Astrocyte (in vitro differentiated cells and primary cell): ENCODE measurements around the gene RAD21L1. TPM values are rescaled to one million over a fixed set of nuclear protein-coding genes. Genes with fewer than 3 reads are reported as not detected.

Experiments used
- DNase-seq: peaks from one replicate; pipeline ENCODE4 v3.0.0-alpha.2; 2010; ENCODE audit warnings: low read depth
- FAIRE-seq: peaks from 2 replicates; lab custom pipeline; 2011; peaks lifted over from hg19 to GRCh38; lab: Jason Lieb, UNC
- H2AFZ ChIP-seq: 2 replicates; pipeline ENCODE4 v1.6.0; 2012; ENCODE audit warnings: low read depth, low read length, inconsistent platforms
- H3K27ac ChIP-seq: 2 replicates; pipeline ENCODE4 v1.5.1; 2011; ENCODE audit warnings: low read depth, low read length, inconsistent platforms
- H3K27me3 ChIP-seq: 2 replicates; pipeline ENCODE4 v1.6.0; 2011; ENCODE audit warnings: low read length, inconsistent platforms; ENCODE audit not compliant: insufficient read depth
- H3K36me3 ChIP-seq: 2 replicates; pipeline ENCODE4 v1.5.1; 2011; ENCODE audit warnings: low read length, inconsistent platforms; ENCODE audit not compliant: insufficient read depth
- H3K4me1 ChIP-seq: 2 replicates; pipeline ENCODE4 v1.5.1; 2011; ENCODE audit warnings: low read length, inconsistent platforms; ENCODE audit not compliant: insufficient read depth
- H3K4me2 ChIP-seq: 2 replicates; pipeline ENCODE4 v1.6.0; 2012; ENCODE audit warnings: low read length, inconsistent platforms
- H3K4me3 ChIP-seq: 2 replicates; pipeline ENCODE4 v1.5.1; 2011; ENCODE audit warnings: low read depth, mild to moderate bottlenecking, low read length, inconsistent platforms; ENCODE audit not compliant: insufficient read depth
- H3K79me2 ChIP-seq: 2 replicates; pipeline ENCODE4 v1.6.0; 2012; ENCODE audit warnings: mild to moderate bottlenecking, low read length, inconsistent platforms; ENCODE audit not compliant: insufficient read depth
- H3K9ac ChIP-seq: 2 replicates; pipeline ENCODE4 v1.6.0; 2012; ENCODE audit warnings: mild to moderate bottlenecking, low read length, inconsistent platforms
- H3K9me3 ChIP-seq: 2 replicates; pipeline ENCODE4 v1.5.1; 2012; ENCODE audit warnings: low read depth, mild to moderate bottlenecking, low read length, inconsistent platforms; ENCODE audit not compliant: insufficient read depth
- H4K20me1 ChIP-seq: 2 replicates; pipeline ENCODE4 v1.6.0; 2012; ENCODE audit warnings: low read length, inconsistent platforms; ENCODE audit not compliant: insufficient read depth
- H3K27ac Mint-ChIP-seq: one replicate; pipeline ENCODE4 v1.8.0; 2021; ENCODE audit warnings: mild to moderate bottlenecking, mixed read lengths; ENCODE audit not compliant: unreplicated experiment
- H3K27me3 Mint-ChIP-seq: one replicate; pipeline ENCODE4 v1.8.0; 2021; ENCODE audit warnings: low read depth, mixed read lengths; ENCODE audit not compliant: unreplicated experiment
- H3K36me3 Mint-ChIP-seq: one replicate; pipeline ENCODE4 v1.8.0; 2021; ENCODE audit warnings: low read depth, mixed read lengths; ENCODE audit not compliant: unreplicated experiment
- H3K4me1 Mint-ChIP-seq: one replicate; pipeline ENCODE4 v1.8.0; 2021; ENCODE audit warnings: low read depth, mixed read lengths; ENCODE audit not compliant: unreplicated experiment
- H3K4me3 Mint-ChIP-seq: one replicate; pipeline ENCODE4 v1.8.0; 2021; ENCODE audit warnings: mild to moderate bottlenecking, moderate library complexity, mixed read lengths; ENCODE audit not compliant: unreplicated experiment
- H3K9me3 Mint-ChIP-seq: one replicate; pipeline ENCODE4 v1.8.0; 2021; ENCODE audit warnings: mild to moderate bottlenecking, mixed read lengths; ENCODE audit not compliant: unreplicated experiment
- CTCF ChIP-seq: IDR thresholded peaks from 2 replicates; pipeline ENCODE4 v1.5.1; 2011; ENCODE audit warnings: low read depth, mild to moderate bottlenecking, inconsistent platforms, low read length, moderate library complexity; ENCODE audit not compliant: insufficient read depth
- EZH2 ChIP-seq: IDR thresholded peaks from 2 replicates; pipeline ENCODE4 v1.6.1; 2012; ENCODE audit warnings: mild to moderate bottlenecking, low read length, inconsistent platforms; ENCODE audit not compliant: insufficient read depth
- total RNA-seq: library from RNA; stranded (reverse); gene quantifications from 2 replicates; pipeline ENCODE4 v1.2.1, GENCODE V29; 2021

Gene RAD21L1
- total RNA-seq, 1 donor from 2014 or later: not detected

GRCh38 chr20:1267809-1268374, 42.0 kb downstream of the RAD21L1 start:
- H3K27me3 Mint-ChIP-seq: no peaks in the 10 kb centered on the region
- no peaks in the 10 kb centered on the region for H3K27me3 ChIP-seq
- peaks cover 15% of the 10 kb centered on the region for H4K20me1 ChIP-seq
- H3K4me3 Mint-ChIP-seq: peak overlapping the region; percentile 82
- H3K4me3 ChIP-seq: no peak overlapping the region
- FAIRE-seq (no peak), DNase-seq (no peak)
- no peaks in the 10 kb centered on the region for H3K9me3 ChIP-seq
- no peak for TF ChIP-seq EZH2
- TF ChIP-seq CTCF: no peak
- H3K9ac ChIP-seq: no peak overlapping the region
- H3K79me2 ChIP-seq: no peaks in the 10 kb centered on the region
- H3K4me1 ChIP-seq: peaks cover 10% of the 10 kb centered on the region
- H3K4me1 Mint-ChIP-seq: peaks cover 7% of the 10 kb centered on the region
- H3K36me3 ChIP-seq: peaks cover 3% of the 10 kb centered on the region
- no peak overlapping the region for H2AFZ ChIP-seq
- no peak overlapping the region for H3K27ac ChIP-seq
- H3K36me3 Mint-ChIP-seq: no peaks in the 10 kb centered on the region
- no peak overlapping the region for H3K27ac Mint-ChIP-seq
- H3K9me3 Mint-ChIP-seq: no peaks in the 10 kb centered on the region
- H3K4me2 ChIP-seq: no peak overlapping the region

- no peak for DNase-seq
- peaks cover 15% of the 10 kb centered on the region for H4K20me1 ChIP-seq
- H3K36me3 ChIP-seq: peaks cover 3% of the 10 kb centered on the region
- H3K4me1 ChIP-seq: peaks cover 10% of the 10 kb centered on the region
- H3K27ac ChIP-seq: no peak overlapping the region
- H3K4me2 ChIP-seq: no peak overlapping the region
- Mint-ChIP-seq H3K36me3 (no peaks in the 10 kb centered on the region), H3K4me1 (peaks cover 7% of the 10 kb centered on the region), H3K27me3 (peaks cover 5% of the 10 kb centered on the region), H3K27ac (no peak overlapping the region), H3K4me3 (no peak overlapping the region), H3K9me3 (no peaks in the 10 kb centered on the region)
- H3K79me2 ChIP-seq: no peaks in the 10 kb centered on the region
- H2AFZ ChIP-seq: no peak overlapping the region
- no peaks in the 10 kb centered on the region for H3K9me3 ChIP-seq
- H3K9ac ChIP-seq: no peak overlapping the region
- no peak for TF ChIP-seq CTCF
- no peak for TF ChIP-seq EZH2
- H3K4me3 ChIP-seq: no peak overlapping the region
- no peak for FAIRE-seq
- no peaks in the 10 kb centered on the region for H3K27me3 ChIP-seq
These were observed 43.4 kb downstream of the RAD21L1 start for GRCh38 chr20:1269235-1269634.

GRCh38 chr20:1269850-1270249, 44.0 kb downstream of the RAD21L1 start:
- Mint-ChIP-seq H3K4me1 (peaks cover 7% of the 10 kb centered on the region), H3K27ac (no peak overlapping the region), H3K36me3 (no peaks in the 10 kb centered on the region), H3K27me3 (peaks cover 5% of the 10 kb centered on the region), H3K9me3 (no peaks in the 10 kb centered on the region), H3K4me3 (no peak overlapping the region)
- FAIRE-seq (no peak), DNase-seq (no peak)
- Histone ChIP-seq H2AFZ (no peak overlapping the region), H3K4me2 (no peak overlapping the region), H3K27me3 (no peaks in the 10 kb centered on the region), H3K4me3 (no peak overlapping the region), H3K9me3 (no peaks in the 10 kb centered on the region), H3K36me3 (peaks cover 3% of the 10 kb centered on the region), H3K79me2 (no peaks in the 10 kb centered on the region), H3K4me1 (peaks cover 10% of the 10 kb centered on the region), H3K27ac (no peak overlapping the region), H3K9ac (no peak overlapping the region), H4K20me1 (peaks cover 15% of the 10 kb centered on the region)
- TF ChIP-seq EZH2 (no peak), CTCF (no peak)
